ENCODE results near the gene CEP128. TPM values are rescaled to one million over a fixed set of nuclear protein-coding genes. Genes with fewer than 3 reads are reported as not detected.

The CEP128 gene
- total RNA-seq, 4 donors from 2014 or later, result 13.9 to 18.1 (median 16.0) TPM

- no peak for TF ChIP-seq POLR2A (IDR thresholded peaks at IDR 0.05)
- intact Hi-C loops (cut with DNase I), result no loop called here
These were observed 464.0 kb downstream of the CEP128 start for GRCh38 chr14:80477388-80478160.

DNA sequence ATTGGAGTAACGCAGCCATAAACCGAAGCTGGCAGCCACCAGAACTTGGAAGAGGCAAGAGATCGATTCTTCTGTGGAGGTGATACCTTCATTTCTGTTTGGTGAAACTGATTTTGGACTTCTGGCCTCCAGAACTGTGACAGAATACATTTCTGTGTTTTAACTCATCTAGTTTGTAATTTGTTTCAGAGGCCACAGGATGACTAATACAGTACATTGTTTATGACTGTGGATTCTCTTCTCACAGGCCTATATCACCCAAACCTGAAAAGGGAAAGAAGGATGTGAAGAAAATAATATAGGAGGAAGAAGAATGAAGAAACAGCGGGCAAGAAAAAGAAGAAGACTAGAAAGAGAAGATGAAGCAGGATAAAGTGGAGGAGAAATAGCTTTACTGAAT, 466.5 kb downstream of the CEP128 start:
- Histone ChIP-seq H3K27ac (no peak overlapping the region), H3K9me3 (no peaks in the 10 kb centered on the region), H3K27me3 (no peaks in the 10 kb centered on the region), H3K4me1 (no peaks in the 10 kb centered on the region), H3K4me3 (replicated peaks in 1 of 3) (no peak overlapping the region), H3K36me3 (no peaks in the 10 kb centered on the region)
- WGBS, 2 donors, result 97% methylated on average over 4 of the region's 4 CpGs
- intact Hi-C loops (cut with DNase I), result no loop called here
- TF ChIP-seq, protein P1, sequence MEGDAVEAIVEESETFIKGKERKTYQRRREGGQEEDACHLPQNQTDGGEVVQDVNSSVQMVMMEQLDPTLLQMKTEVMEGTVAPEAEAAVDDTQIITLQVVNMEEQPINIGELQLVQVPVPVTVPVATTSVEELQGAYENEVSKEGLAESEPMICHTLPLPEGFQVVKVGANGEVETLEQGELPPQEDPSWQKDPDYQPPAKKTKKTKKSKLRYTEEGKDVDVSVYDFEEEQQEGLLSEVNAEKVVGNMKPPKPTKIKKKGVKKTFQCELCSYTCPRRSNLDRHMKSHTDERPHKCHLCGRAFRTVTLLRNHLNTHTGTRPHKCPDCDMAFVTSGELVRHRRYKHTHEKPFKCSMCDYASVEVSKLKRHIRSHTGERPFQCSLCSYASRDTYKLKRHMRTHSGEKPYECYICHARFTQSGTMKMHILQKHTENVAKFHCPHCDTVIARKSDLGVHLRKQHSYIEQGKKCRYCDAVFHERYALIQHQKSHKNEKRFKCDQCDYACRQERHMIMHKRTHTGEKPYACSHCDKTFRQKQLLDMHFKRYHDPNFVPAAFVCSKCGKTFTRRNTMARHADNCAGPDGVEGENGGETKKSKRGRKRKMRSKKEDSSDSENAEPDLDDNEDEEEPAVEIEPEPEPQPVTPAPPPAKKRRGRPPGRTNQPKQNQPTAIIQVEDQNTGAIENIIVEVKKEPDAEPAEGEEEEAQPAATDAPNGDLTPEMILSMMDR (IDR thresholded peaks at IDR 0.05), result no peak
- no peak for TF ChIP-seq POLR2A (IDR thresholded peaks at IDR 0.05)
- no peak for DNase-seq

More at GRCh38 chr14:80477388-80478160, 464.0 kb downstream of the CEP128 start:
- no peaks in the 10 kb centered on the region for H3K27me3 ChIP-seq
- no peaks in the 10 kb centered on the region for H3K4me1 ChIP-seq
- H3K36me3 ChIP-seq, result no peaks in the 10 kb centered on the region
- no peaks in the 10 kb centered on the region for H3K9me3 ChIP-seq
- no peak overlapping the region for H3K27ac ChIP-seq
- no peak overlapping the region for H3K4me3 ChIP-seq (replicated peaks in 1 of 3)
- 79 to 81% methylated on average over 6 of the region's 6 CpGs for WGBS, 2 donors
- DNase-seq, result no peak

GRCh38 chr14:80468331-80469122, 473.0 kb downstream of the CEP128 start:
- no peak overlapping the region for H3K27ac ChIP-seq
- no peak for TF ChIP-seq POLR2A (IDR thresholded peaks at IDR 0.05)
- TF ChIP-seq, protein P1 (IDR thresholded peaks at IDR 0.05), result no peak
- H3K4me3 ChIP-seq (replicated peaks in 1 of 3), result no peak overlapping the region
- no peaks in the 10 kb centered on the region for H3K36me3 ChIP-seq
- WGBS, 2 donors, result 63 to 68% methylated on average over 5 of the region's 5 CpGs
- intact Hi-C loops (cut with DNase I), result no loop called here
- no peaks in the 10 kb centered on the region for H3K4me1 ChIP-seq
- DNase-seq, result no peak
- no peaks in the 10 kb centered on the region for H3K27me3 ChIP-seq
- no peaks in the 10 kb centered on the region for H3K9me3 ChIP-seq

GRCh38 chr14:80465546-80466220, 475.9 kb downstream of the CEP128 start:
- no peak for DNase-seq
- 84 to 86% methylated on average over 7 of the region's 7 CpGs for WGBS, 2 donors
- no peak overlapping the region for H3K4me3 ChIP-seq (replicated peaks in 1 of 3)
- TF ChIP-seq, protein P1 (IDR thresholded peaks at IDR 0.05), result no peak
- no peak for TF ChIP-seq POLR2A (IDR thresholded peaks at IDR 0.05)
- H3K27ac ChIP-seq, result no peak overlapping the region
- H3K27me3 ChIP-seq, result no peaks in the 10 kb centered on the region
- intact Hi-C loops (cut with DNase I), result no loop called here
- H3K9me3 ChIP-seq, result no peaks in the 10 kb centered on the region
- no peaks in the 10 kb centered on the region for H3K36me3 ChIP-seq
- H3K4me1 ChIP-seq, result no peaks in the 10 kb centered on the region

DNA sequence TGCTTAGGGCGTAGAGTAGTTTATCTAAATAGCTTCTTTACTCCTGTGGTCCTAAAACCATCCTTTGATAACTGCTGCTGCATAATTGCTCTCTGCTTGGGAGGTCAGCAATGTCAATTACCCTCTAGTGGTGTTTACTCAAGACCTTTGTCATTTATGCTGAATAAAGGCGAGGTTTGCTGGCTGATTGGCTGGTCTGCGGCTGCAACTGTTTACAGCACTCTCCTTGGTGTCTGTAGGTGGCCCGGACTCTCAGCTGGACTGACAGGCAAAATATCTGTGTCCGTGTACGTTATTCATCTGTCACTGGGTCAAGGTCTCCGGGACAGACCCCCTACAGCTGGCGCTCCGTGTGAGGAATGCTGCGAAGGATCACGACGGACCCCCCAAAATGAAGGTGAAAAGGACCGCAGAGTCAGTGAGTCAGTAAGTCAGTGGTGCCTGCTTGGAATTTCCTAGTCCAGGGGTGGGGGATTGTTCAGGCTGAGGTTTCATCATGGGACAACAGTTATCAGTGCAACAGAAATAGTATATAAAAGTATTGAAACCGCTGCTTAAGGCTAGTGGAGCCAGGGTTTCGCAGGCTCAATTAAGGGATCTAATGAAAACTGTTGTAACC, 476.9 kb downstream of the CEP128 start:
- intact Hi-C loops (cut with DNase I), result no loop called here
- Histone ChIP-seq H3K4me3 (replicated peaks in 1 of 3) (no peak overlapping the region), H3K9me3 (no peaks in the 10 kb centered on the region), H3K4me1 (no peaks in the 10 kb centered on the region), H3K36me3 (no peaks in the 10 kb centered on the region), H3K27ac (no peak overlapping the region), H3K27me3 (no peaks in the 10 kb centered on the region)
- TF ChIP-seq, protein P1 (IDR thresholded peaks at IDR 0.05), result no peak
- no peak for TF ChIP-seq POLR2A (IDR thresholded peaks at IDR 0.05)
- DNase-seq, result no peak
- 84 to 93% methylated on average over 15 of the region's 15 CpGs for WGBS, 2 donors

Data from thyroid gland (tissue), 4 donors.